Neural progenitor cell (in vitro differentiated cells): ENCODE results near the gene FAM53A.

Source experiments
- CTCF ChIP-seq: fragments of 200-600 bp; sonication (generic); IDR thresholded peaks from 2 replicates; pipeline ENCODE4 v1.5.1; 2017; ENCODE audit warnings: antibody characterized with exemption, mild to moderate bottlenecking
- EZH2 ChIP-seq: fragments of 200-600 bp; sonication (generic); IDR thresholded peaks from 2 replicates; pipeline ENCODE4 v1.6.1; 2017; ENCODE audit warnings: antibody characterized with exemption, mild to moderate bottlenecking, moderate library complexity

GRCh38 chr4:1715002-1715758 is 31.1 kb upstream of the FAM53A start:
- TF ChIP-seq CTCF: no peak
- no peak for TF ChIP-seq EZH2
